GM23248 (cell line): ENCODE data around the gene STAT4.

Experiments used
- EZH2 ChIP-seq: fragments of 200-600 bp; sonication (generic); IDR thresholded peaks from 2 replicates; pipeline ENCODE4 v1.6.1; 2018; ENCODE audit warnings: antibody characterized with exemption, mild to moderate bottlenecking; ENCODE audit not compliant: insufficient read depth, poor library complexity, severe bottlenecking
- EZH2phosphoT487 ChIP-seq: fragments of 200-600 bp; sonication (generic); IDR thresholded peaks from 2 replicates; pipeline ENCODE4 v1.6.1; 2018; ENCODE audit warnings: antibody characterized with exemption, moderate library complexity, mild to moderate bottlenecking, low read depth; ENCODE audit not compliant: insufficient read depth

GRCh38 chr2:191059308-191059707, 91.5 kb downstream of the STAT4 start:
- no peak for TF ChIP-seq EZH2
- no peak for TF ChIP-seq EZH2phosphoT487
